Gastroesophageal sphincter (tissue), 4 donors: ENCODE measurements around the gene TREH. TPM values are rescaled to one million over a fixed set of nuclear protein-coding genes. Genes with fewer than 3 reads are reported as not detected.

Source experiments
- ATAC-seq: fragments of 150-250 bp; one replicate; pipeline ENCODE4 v1.9.1; 2016; ENCODE audit warnings: mild to moderate bottlenecking, moderate library complexity
- H3K27ac ChIP-seq, 4 donors: fragments of 200-600 bp; sonication (generic) in 3 of 4; 1 replicate in 3 of 4; 2 replicates in 1 of 4; pipeline ENCODE4 v1.5.1; 2016 to 2019
- H3K27me3 ChIP-seq: fragments of 200-600 bp; sonication (generic); one replicate; pipeline ENCODE4 v1.5.1; 2019
- H3K36me3 ChIP-seq, 2 donors: fragments of 200-600 bp; sonication (generic); one replicate each; pipeline ENCODE4 v1.5.1; 2019; ENCODE audit warnings: control low read depth in 1 of 2
- H3K4me1 ChIP-seq, 3 donors: fragments of 200-600 bp; sonication (generic); 1 replicate in 2 of 3; 2 replicates in 1 of 3; pipeline ENCODE4 v1.5.1; 2016 to 2019; ENCODE audit warnings: control low read depth in 2 of 3
- H3K4me3 ChIP-seq, 2 donors: fragments of 200-600 bp; sonication (generic); one replicate each; pipeline ENCODE4 v1.5.1; 2019; ENCODE audit warnings: mild to moderate bottlenecking in 1 of 2, moderate library complexity in 1 of 2
- H3K9me3 ChIP-seq, 3 donors: fragments of 200-600 bp; sonication (generic); one replicate each; pipeline ENCODE4 v1.5.1; 2017 to 2019; ENCODE audit warnings: control low read depth in 2 of 3
- EP300 ChIP-seq: sonication (generic); formaldehyde crosslinking; IDR thresholded peaks from one replicate; pipeline ENCODE4 v1.6.1; 2017; ENCODE audit warnings: antibody characterized with exemption, mild to moderate bottlenecking
- POLR2A ChIP-seq, 2 donors: fragments of 450-650 bp; IDR thresholded peaks; one replicate each; pipeline ENCODE4 v1.6.1; 2017; ENCODE audit warnings: antibody characterized with exemption in 2 of 2, mild to moderate bottlenecking in 2 of 2, moderate library complexity in 1 of 2
- POLR2AphosphoS5 ChIP-seq: sonication (generic); formaldehyde crosslinking; IDR thresholded peaks from one replicate; pipeline ENCODE4 v1.6.1; 2017; ENCODE audit warnings: antibody characterized with exemption
- WGBS, 2 donors: methylation state at CpG; one replicate each; pipeline ENCODE4 v1.1.5; 2018; ENCODE audit warnings: low coverage in 1 of 2; 5-methylcytosine and 5-hydroxymethylcytosine counted together
- total RNA-seq, 4 donors: library from RNA; depleted of rRNA; stranded (reverse); fragments of >200 nt; gene quantifications; one replicate each; pipeline ENCODE4 v1.1.0, GENCODE V29; 2016
- TF ChIP-seq, protein P1 (sequence below), 4 experiments: fragments of 200-600 bp in 2 of 4; fragments of 450-650 bp in 2 of 4; sonication (generic) in 1 of 4; IDR thresholded peaks; one replicate each; pipeline ENCODE4 v1.5.1; 2017 to 2019; ENCODE audit warnings: antibody characterized with exemption in 4 of 4, mild to moderate bottlenecking in 2 of 4, moderate library complexity in 2 of 4

Gene TREH
- total RNA-seq, 4 donors from 2014 or later = not detected

- H3K27me3 ChIP-seq = no peaks in the 10 kb centered on the region
- H3K4me1 ChIP-seq = peaks cover 0 to 80% (median 13%) of the 10 kb centered on the region in 3 donors
- peak overlapping the region in 1 of 4 donors; percentile 6 for H3K27ac ChIP-seq
- peaks cover 0 to 80% of the 10 kb centered on the region in 2 donors for H3K36me3 ChIP-seq
- ATAC-seq = no peak
- H3K4me3 ChIP-seq = no peak overlapping the region
- H3K9me3 ChIP-seq = no peaks in the 10 kb centered on the region
- no peak for TF ChIP-seq EP300
- no peak for TF ChIP-seq POLR2AphosphoS5
- TF ChIP-seq, protein P1, sequence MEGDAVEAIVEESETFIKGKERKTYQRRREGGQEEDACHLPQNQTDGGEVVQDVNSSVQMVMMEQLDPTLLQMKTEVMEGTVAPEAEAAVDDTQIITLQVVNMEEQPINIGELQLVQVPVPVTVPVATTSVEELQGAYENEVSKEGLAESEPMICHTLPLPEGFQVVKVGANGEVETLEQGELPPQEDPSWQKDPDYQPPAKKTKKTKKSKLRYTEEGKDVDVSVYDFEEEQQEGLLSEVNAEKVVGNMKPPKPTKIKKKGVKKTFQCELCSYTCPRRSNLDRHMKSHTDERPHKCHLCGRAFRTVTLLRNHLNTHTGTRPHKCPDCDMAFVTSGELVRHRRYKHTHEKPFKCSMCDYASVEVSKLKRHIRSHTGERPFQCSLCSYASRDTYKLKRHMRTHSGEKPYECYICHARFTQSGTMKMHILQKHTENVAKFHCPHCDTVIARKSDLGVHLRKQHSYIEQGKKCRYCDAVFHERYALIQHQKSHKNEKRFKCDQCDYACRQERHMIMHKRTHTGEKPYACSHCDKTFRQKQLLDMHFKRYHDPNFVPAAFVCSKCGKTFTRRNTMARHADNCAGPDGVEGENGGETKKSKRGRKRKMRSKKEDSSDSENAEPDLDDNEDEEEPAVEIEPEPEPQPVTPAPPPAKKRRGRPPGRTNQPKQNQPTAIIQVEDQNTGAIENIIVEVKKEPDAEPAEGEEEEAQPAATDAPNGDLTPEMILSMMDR (IDR thresholded peaks at IDR 0.05) = no peak
- no peak for TF ChIP-seq POLR2A (IDR thresholded peaks at IDR 0.05)
- WGBS, 2 donors = 93% methylated on average over 3 of the region's 10 CpGs; no CpG with 5 or more reads in 1 of the 2 donors
Observed at GRCh38 chr11:118627566-118627965, 51.9 kb downstream of the TREH start.

DNA sequence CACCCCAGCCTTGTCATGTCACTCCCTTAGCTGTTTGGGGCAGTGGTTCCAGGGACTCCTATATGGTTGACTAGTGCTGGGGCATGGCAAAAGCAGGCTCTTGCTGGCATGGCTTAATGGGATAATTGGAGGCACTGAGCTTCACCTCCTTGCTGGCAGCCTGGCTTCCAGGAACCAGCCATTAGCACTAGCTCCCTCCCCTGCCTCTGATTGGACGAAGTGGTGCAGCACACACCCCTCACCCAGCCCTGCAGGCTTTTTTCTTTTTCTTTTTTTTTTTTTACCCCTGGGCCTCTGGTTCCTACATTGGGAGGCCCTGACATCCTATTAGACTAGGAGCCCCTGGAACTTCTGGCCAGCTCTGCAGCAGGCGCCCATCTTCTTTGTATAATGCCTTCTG lies 53.5 kb downstream of the TREH start:
- H3K27ac ChIP-seq = peak overlapping the region in 1 of 4 donors; percentile 23
- no peak overlapping the region for H3K4me3 ChIP-seq
- H3K4me1 ChIP-seq = peaks cover under 1 to 80% (median 28%) of the 10 kb centered on the region in 3 donors
- TF ChIP-seq, protein P1 (IDR thresholded peaks at IDR 0.05) = no peak
- TF ChIP-seq POLR2A (IDR thresholded peaks at IDR 0.05) (no peak), POLR2AphosphoS5 (no peak), EP300 (no peak)
- ATAC-seq = no peak
- H3K36me3 ChIP-seq = peaks cover 0 to 64% of the 10 kb centered on the region in 2 donors
- no peaks in the 10 kb centered on the region for H3K27me3 ChIP-seq
- H3K9me3 ChIP-seq = no peaks in the 10 kb centered on the region
- 79 to 84% methylated on average over 2 of the region's 2 CpGs for WGBS, 2 donors

DNA sequence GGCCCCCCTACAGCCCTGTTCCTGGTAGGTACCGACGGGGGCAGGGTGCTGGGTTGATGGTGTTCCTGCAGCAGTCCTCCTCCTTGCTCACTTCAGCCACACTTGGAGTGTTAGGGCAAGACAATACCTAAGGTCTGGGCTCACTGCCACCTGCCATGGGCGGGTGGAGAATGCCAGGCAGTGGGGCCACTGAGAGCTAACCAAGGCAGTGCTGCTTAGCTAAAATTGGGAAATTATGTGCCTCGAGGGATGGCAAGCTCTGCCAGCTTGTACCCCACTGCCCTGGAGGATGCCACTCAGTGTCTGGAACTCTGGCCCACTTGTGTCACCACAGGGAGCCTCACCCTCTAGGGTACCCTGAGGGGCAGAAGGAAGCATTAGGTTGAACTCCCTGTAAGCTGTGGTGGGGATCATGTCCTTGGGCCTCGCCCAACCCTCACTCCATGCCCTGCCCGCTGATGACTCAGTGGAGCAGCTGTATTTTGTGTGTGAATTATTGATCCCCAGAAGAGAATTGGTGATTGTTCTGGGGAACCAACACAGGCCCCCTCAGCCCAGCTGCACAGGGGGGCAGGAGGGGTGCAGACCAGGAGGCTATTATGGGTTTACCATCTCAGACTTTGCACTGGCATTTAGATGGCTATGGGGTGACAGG lies 54.3 kb downstream of the TREH start:
- TF ChIP-seq POLR2AphosphoS5 (no peak), EP300 (no peak), POLR2A (IDR thresholded peaks at IDR 0.05) (no peak)
- TF ChIP-seq, protein P1 (IDR thresholded peaks at IDR 0.05) = no peak
- Histone ChIP-seq H3K4me3 (no peak overlapping the region), H3K4me1 (peaks cover 3 to 80% (median 36%) of the 10 kb centered on the region in 3 donors), H3K9me3 (no peaks in the 10 kb centered on the region), H3K27me3 (no peaks in the 10 kb centered on the region), H3K27ac (peak overlapping the region in 2 of 4 donors; percentile 23 to 31), H3K36me3 (peaks cover 0 to 55% of the 10 kb centered on the region in 2 donors)
- no CpG with 5 or more reads among the region's 6 CpGs for WGBS, 2 donors
- ATAC-seq = no peak

DNA sequence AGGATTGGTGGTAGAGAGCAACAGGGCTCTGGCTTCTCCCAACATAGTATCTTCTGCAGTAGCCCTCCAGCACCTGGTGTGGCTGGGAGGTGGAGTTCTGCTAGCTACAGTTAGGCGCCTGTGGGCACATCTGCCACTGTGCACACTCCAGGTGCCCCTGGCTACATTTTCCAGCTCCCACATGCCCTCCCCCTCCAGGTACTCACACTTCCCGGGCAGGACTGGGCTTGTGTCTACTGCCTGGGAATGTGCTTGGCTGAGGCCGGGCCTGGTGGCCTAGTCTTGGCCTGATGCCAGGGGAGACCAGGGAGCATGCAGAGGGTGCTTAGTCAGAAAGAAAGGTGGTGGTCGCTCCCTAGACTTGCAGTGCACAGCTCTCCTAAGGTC lies 56.2 kb downstream of the TREH start:
- Histone ChIP-seq H3K4me3 (no peak overlapping the region), H3K36me3 (peaks cover 0 to 36% of the 10 kb centered on the region in 2 donors), H3K27me3 (no peaks in the 10 kb centered on the region), H3K4me1 (peaks cover 3 to 80% (median 44%) of the 10 kb centered on the region in 3 donors), H3K9me3 (no peaks in the 10 kb centered on the region), H3K27ac (peak overlapping the region in 3 of 4 donors; percentile 87 to 95 (median 88))
- TF ChIP-seq POLR2A (IDR thresholded peaks at IDR 0.05) (no peak), POLR2AphosphoS5 (no peak), EP300 (no peak)
- TF ChIP-seq, protein P1 (IDR thresholded peaks at IDR 0.05) = no peak
- ATAC-seq = no peak
- 42 to 50% methylated on average over 2 of the region's 4 CpGs for WGBS, 2 donors
